HG02981 (cell line): Measurements from ENCODE around the gene MRPL10.

ENCODE experiments used
- ATAC-seq: cut with Tn5 transposase; IDR thresholded peaks from one replicate; pipeline ENCODE4 v1.9.1; 2021; ENCODE audit warnings: mild to moderate bottlenecking, moderate library complexity; ENCODE audit not compliant: unreplicated experiment

Gene MRPL10

GRCh38 chr17:47815106-47815918, 16.0 kb downstream of the MRPL10 start:
- ATAC-seq = no peak

GRCh38 chr17:47813512-47814031, 17.8 kb downstream of the MRPL10 start:
- no peak for ATAC-seq

GRCh38 chr17:47813077-47813476, 18.3 kb downstream of the MRPL10 start:
- no peak for ATAC-seq

- no peak for ATAC-seq
Measured at GRCh38 chr17:47812146-47812920, 19.0 kb downstream of the MRPL10 start.

GRCh38 chr17:47811709-47812108, 19.6 kb downstream of the MRPL10 start:
- no peak for ATAC-seq

- no peak for ATAC-seq
Measured at GRCh38 chr17:47810901-47811635, 20.3 kb downstream of the MRPL10 start.

GRCh38 chr17:47810200-47810821, 21.0 kb downstream of the MRPL10 start:
- ATAC-seq = no peak

- no peak for ATAC-seq
Measured at GRCh38 chr17:47808830-47809480, 22.4 kb downstream of the MRPL10 start.

- ATAC-seq = no peak
Measured at GRCh38 chr17:47808036-47808829, 23.1 kb downstream of the MRPL10 start.

GRCh38 chr17:47807421-47807820, 23.9 kb downstream of the MRPL10 start:
- no peak for ATAC-seq

- ATAC-seq = no peak
Measured at GRCh38 chr17:47806913-47807255, 24.5 kb downstream of the MRPL10 start.

GRCh38 chr17:47806026-47806912, 25.1 kb downstream of the MRPL10 start:
- no peak for ATAC-seq

GRCh38 chr17:47804461-47804860, 26.9 kb downstream of the MRPL10 start:
- ATAC-seq = no peak

GRCh38 chr17:47803751-47804150, 27.6 kb downstream of the MRPL10 start:
- no peak for ATAC-seq

- ATAC-seq = no peak
Measured at GRCh38 chr17:47803201-47803600, 28.1 kb downstream of the MRPL10 start.

- no peak for ATAC-seq
Measured at GRCh38 chr17:47802341-47803022, 28.9 kb downstream of the MRPL10 start.

- no peak for ATAC-seq
Measured at GRCh38 chr17:47801906-47802305, 29.4 kb downstream of the MRPL10 start.

GRCh38 chr17:47801176-47801765, 30.1 kb downstream of the MRPL10 start:
- no peak for ATAC-seq
